Measurements from ENCODE around the gene STAB1. TPM values are rescaled to one million over a fixed set of nuclear protein-coding genes. Genes with fewer than 3 reads are reported as not detected.
A peak's percentile ranks its signal among the peaks of the same experiment; 100 is the strongest.

The STAB1 gene
- total and polyA plus RNA-seq, 12 donors: 17.4 to 231 (median 44.1) TPM

DNA sequence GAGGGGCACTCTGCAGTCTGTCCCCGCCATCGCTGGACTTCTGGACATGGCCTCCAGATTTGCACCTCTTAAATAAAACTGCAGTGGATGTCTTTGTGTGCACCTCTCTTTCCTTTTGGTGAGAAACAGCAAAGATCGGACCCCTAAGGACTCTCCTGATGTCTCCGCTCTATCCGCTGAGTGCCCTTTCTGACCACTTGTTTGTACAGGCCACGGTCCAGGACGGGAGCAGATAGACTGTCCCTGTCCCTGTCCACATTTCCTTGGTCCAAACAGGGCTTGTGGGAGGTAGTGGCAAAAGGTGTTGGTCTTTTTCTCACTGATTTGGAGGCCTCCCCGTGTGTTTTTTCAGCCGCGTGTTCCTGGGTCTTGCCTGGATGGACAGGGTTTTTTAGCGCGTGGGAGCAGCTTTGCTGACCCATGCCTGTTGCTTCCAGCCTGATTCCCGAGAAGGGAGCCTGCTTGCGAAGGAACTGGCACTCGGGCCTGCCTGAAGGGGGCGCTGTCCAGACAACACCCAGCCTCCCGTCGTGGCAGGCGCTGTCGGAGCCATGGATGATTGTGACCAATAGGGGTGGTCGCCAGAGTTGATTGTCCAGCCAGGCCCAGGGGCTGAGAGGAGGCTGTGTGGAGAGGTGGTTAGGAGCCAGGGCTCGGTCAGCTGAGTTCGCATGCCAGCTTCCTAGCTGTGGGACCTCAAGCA lies 13.2 kb upstream of the STAB1 start:
- H3K27me3 ChIP-seq: no peaks in the 10 kb centered on the region
- intact Hi-C loops (cut with DNase I): loop anchor here in 2 of 10 donors (5.0 kb wide), 2 partner anchors 40 to 50 kb away; partner anchors contain the start of gene NT5DC2 (in 1 of the 2)
- peaks cover 14 to 44% (median 30%) of the 10 kb centered on the region in 9 donors for H3K4me1 ChIP-seq
- H3K4me3 ChIP-seq: no peak overlapping the region
- H3K27ac ChIP-seq: no peak overlapping the region
- DNase-seq (peak in 1 of 2 donors; percentile 29), ATAC-seq (no peak)
- H3K9me3 ChIP-seq: no peaks in the 10 kb centered on the region
- H3K36me3 ChIP-seq: peaks cover 5 to 96% (median 75%) of the 10 kb centered on the region in 9 donors
- WGBS, 2 donors: 84 to 86% methylated on average over 23 of the region's 23 CpGs
- TF ChIP-seq, protein P1, sequence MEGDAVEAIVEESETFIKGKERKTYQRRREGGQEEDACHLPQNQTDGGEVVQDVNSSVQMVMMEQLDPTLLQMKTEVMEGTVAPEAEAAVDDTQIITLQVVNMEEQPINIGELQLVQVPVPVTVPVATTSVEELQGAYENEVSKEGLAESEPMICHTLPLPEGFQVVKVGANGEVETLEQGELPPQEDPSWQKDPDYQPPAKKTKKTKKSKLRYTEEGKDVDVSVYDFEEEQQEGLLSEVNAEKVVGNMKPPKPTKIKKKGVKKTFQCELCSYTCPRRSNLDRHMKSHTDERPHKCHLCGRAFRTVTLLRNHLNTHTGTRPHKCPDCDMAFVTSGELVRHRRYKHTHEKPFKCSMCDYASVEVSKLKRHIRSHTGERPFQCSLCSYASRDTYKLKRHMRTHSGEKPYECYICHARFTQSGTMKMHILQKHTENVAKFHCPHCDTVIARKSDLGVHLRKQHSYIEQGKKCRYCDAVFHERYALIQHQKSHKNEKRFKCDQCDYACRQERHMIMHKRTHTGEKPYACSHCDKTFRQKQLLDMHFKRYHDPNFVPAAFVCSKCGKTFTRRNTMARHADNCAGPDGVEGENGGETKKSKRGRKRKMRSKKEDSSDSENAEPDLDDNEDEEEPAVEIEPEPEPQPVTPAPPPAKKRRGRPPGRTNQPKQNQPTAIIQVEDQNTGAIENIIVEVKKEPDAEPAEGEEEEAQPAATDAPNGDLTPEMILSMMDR (IDR thresholded peaks at IDR 0.05): peak in 7 of 9 donors; percentile 26 to 50 (median 36)

DNA sequence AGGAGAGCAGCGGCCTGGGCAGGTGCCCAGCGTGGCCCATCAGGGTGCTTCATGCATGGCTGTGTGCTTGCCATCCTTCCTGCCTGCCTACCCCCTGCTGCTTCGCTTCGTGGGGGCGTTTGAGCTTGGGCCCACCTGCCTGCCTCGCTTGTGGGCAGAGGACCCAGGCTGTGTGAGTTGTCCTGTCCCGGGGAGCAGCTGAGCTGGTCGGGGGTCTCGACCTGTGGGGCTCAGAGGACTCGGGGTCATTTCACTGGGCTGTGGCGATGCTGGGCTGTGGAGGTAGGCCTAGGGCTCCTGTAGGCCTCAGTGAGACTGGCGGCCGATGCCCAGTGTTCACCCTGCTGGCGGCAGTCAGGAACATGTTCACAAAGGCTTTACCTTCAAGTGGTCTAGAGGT lies 12.1 kb upstream of the STAB1 start:
- Histone ChIP-seq H3K36me3 (peaks cover 5 to 96% (median 75%) of the 10 kb centered on the region in 9 donors), H3K4me3 (no peak overlapping the region), H3K4me1 (peaks cover 14 to 38% (median 30%) of the 10 kb centered on the region in 9 donors), H3K27ac (peak overlapping the region in 8 of 10 donors; percentile 36 to 80 (median 64)), H3K9me3 (no peaks in the 10 kb centered on the region), H3K27me3 (no peaks in the 10 kb centered on the region)
- intact Hi-C loops (cut with DNase I): loop anchor here in 2 of 10 donors (5.0 kb wide), 2 partner anchors 39 to 49 kb away; partner anchors contain the start of gene NT5DC2 (in 1 of the 2)
- WGBS, 2 donors: 90 to 91% methylated on average over 14 of the region's 14 CpGs
- TF ChIP-seq, protein P1 (IDR thresholded peaks at IDR 0.05): no peak
- ATAC-seq (peak in 3 of 8 donors; percentile 2 to 4 (median 2)), DNase-seq (peak in 1 of 2 donors; percentile 18)

DNA sequence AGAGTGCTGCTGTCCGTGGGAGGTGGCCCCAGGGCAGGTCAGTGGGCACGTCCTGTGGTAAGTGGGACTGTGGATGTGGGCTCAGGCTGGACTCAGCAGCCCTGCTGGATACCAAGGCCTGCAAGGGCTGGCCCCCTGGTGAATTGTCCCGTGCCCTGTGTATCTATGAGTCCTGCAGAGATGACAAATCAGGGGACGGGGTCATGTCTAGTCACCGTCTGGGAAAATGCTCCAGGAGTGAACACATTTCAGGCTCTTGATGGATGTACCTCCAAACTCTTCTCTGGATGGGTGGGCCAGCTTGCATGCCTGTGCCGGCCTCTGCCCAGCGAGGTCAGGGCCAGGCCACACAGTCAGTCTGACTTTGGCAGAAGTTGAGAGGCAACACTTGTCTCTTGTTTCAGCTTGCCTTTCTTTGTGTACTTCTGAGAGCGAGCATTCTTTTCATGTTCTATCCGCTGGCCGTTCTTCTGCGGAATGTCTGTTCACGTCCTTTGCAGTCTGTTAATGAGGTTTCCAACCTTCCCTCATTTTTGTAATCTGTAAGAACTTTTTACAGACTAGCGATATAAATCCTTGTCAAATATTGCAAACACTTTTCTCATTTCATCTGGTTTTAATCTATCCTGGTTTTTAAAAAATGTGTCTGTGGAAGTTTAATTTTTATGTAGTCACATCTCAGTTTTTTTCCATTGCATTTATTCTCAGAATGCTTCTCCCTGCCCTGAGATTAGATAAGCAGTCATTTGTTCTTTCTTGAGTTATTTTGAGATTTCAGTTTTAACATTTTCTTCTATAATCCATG lies 11.4 kb upstream of the STAB1 start:
- Histone ChIP-seq H3K36me3 (peaks cover 5 to 96% (median 74%) of the 10 kb centered on the region in 9 donors), H3K27me3 (no peaks in the 10 kb centered on the region), H3K9me3 (no peaks in the 10 kb centered on the region), H3K27ac (peak overlapping the region in 9 of 10 donors; percentile 36 to 80 (median 62)), H3K4me1 (peaks cover 14 to 38% (median 30%) of the 10 kb centered on the region in 9 donors), H3K4me3 (no peak overlapping the region)
- intact Hi-C loops (cut with DNase I): loop anchor here in 2 of 10 donors (5.0 kb wide), 2 partner anchors 39 to 49 kb away; partner anchors contain the start of gene NT5DC2 (in 1 of the 2)
- WGBS, 2 donors: 54 to 59% methylated on average over 13 of the region's 13 CpGs
- TF ChIP-seq, protein P1 (IDR thresholded peaks at IDR 0.05): no peak
- DNase-seq: peak in 1 of 2 donors; percentile 20
- ATAC-seq: peak in 7 of 8 donors; percentile 1 to 43 (median 24)

Data from heart right ventricle (tissue), 16 donors.